GM18861 (cell line): Measurements from ENCODE around the gene ATP5ME.

Source experiments
- ATAC-seq: cut with Tn5 transposase; IDR thresholded peaks from one replicate; pipeline ENCODE4 v1.9.1; 2021; ENCODE audit not compliant: unreplicated experiment

Gene ATP5ME

DNA sequence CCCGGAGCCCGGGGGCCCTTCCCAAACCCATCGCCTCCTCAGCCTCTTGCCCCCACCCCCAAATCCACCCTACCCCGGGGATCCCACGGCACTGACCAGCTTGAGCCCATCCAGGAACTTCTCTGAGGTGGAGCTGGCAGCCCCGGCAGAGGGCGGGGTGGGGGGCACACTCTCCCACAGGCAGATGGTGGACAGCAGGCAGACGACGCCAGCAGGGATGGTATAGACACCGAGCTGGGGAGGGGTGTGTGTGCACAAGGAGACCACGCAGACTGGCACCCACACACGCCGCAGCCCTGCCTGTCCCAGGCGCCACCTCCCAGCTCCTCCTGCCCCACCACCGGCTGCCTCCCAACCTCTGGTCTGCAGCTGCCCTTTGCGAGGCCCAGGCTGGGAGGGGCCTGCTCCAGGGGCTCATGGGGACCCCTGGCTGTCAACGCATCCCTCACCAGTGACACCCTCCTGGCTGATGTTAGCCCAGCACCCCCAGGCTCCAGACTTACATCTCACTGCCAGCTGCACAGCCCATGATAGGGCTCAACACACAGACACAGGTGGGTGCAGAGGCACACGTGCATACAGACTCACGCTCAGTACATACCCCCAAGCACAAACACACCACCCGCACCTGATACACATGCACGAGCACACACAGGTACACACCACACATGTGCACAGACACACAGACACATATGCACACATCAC lies 10.7 kb upstream of the ATP5ME start:
- ATAC-seq: no peak

DNA sequence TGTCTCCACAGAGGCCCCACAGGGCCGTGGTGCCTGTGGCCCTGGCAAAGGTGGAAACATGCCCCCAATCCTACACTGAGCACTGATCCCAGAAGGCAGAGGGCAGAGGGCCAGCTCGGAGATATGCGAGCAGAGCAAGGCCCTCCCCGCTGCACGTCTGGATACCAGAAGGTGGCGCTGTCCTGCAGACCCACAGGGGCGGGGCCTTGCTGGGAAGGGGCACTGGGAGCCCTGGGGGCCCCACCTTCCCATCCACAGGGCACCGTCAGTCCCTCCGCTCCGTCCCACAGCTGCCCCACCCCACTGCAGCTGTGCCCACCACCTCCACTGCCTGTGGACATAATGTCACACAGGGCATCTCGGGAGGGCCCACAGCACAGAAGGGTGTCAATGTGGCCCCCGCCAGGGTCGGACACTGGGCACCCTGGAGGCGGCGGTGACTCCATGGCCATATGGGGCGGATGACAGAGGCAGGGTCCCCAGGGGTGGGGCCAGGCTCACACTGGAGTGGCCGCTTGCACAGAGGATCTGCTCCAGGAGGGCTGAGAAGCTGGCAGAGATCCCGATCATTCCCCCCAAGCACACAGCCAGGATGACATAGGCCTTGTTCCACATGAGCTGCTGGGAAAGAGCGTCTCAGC lies 10.0 kb upstream of the ATP5ME start:
- ATAC-seq: no peak

- no peak for ATAC-seq
These were observed 9.3 kb upstream of the ATP5ME start for GRCh38 chr4:683247-683897.

GRCh38 chr4:682490-683172 lies 8.6 kb upstream of the ATP5ME start:
- ATAC-seq: no peak

GRCh38 chr4:681736-682451 lies 7.8 kb upstream of the ATP5ME start:
- no peak for ATAC-seq

- no peak for ATAC-seq
These were observed 7.0 kb upstream of the ATP5ME start for GRCh38 chr4:680928-681645.

GRCh38 chr4:680551-680927 lies 6.5 kb upstream of the ATP5ME start:
- ATAC-seq: no peak

DNA sequence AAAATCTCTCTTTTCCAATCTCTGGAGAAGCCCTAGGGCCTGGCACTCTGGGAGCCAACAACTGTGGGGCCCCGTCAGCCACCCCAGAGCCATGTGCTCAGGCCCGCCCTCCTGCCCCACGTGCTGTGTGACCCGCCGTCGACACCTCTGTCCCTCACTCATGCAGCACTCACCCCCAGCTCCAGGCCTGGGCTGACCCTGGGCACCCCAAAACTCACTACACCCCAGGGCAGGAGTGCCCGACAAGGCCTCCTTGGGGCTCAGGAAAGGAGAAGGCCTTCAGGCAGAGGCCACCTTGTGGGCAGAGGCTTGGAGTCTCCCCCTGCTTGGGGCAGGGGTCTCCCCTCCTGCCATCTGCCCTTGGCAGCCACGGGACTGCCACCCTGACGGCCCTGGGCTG lies 6.0 kb upstream of the ATP5ME start:
- ATAC-seq: no peak

DNA sequence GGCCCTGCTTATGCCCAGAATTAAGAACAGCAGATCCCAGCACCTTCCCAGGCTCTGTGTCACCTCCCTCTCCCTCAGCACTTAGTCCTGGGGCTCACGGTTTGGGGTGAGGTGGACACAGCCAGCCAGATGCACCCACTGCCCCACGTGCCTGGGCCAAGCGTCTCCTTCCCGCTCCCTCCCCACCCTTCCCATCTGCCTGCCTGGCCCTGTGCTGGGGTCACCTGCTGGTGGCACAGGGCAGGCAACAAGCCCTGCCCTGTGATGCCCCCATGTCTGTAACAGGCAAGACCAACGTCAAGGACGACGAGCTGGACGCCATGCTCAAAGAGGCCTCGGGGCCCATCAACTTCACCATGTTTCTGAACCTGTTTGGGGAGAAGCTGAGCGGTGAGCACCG lies 5.6 kb upstream of the ATP5ME start:
- no peak for ATAC-seq

DNA sequence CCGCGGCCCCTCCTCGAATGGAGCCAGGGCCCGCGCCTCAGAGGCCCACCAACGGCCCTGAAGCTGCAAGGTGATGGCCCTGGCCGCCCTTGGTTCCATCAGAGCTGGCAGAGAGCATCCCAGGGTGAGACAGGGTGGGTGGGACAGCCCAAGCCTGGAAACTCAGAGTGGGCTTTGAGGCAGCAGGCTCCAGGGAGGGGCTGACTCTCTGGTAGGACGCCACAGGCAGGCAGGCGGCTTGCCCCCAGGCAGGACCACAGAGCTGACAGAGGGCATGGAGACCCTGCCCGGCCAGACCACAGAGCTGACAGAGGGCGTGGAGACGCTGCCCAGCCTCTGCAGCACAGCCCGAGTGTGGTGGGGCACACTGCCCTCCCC lies 5.0 kb upstream of the ATP5ME start:
- no peak for ATAC-seq

GRCh38 chr4:678331-679103 lies 4.4 kb upstream of the ATP5ME start:
- ATAC-seq: no peak

- ATAC-seq: no peak
These were observed 3.6 kb upstream of the ATP5ME start for GRCh38 chr4:677431-678293.

GRCh38 chr4:676871-677235 lies 2.8 kb upstream of the ATP5ME start:
- no peak for ATAC-seq

DNA sequence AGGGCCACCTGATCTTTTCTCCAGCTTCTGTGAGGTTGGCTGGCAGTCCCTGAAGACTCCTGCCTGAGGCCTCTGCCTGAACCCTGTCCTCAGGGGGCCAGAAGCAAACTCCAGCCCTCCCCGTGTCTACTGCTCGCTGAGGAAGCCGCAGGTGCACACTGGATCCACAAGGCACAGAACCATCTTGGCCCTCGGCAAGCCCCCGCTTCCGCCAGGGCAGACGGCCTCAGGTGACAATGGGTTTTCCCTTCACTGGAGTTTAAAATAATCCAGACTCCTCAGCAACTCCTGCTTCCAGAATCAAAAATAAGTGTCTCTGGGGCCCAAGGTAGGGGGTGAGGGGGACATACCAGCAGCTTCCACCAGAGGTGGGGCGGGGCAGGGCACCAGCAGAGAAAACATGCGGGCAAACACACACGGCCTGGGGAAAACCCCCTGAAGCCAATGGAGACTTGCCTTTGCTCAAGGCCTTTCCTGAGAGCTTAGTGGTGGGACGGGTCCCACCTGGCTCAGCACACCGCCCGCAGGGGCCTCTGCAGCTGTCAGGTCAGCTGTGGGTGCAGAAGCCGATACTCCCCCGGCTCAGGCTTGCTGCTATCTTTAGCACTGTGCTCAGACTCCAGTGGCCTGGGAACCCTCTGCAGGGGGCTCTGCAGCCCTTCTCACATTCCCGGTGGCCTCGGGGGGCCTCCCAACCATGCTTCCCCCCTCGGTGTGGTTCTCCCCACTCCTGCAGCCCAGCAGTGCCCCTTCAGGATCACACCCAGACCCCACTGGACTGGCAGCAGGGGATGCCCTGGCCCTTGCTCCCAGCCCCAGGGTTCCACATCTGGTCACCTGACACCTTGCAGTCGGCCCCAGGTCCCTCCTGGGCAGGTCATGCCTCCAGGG lies 2.1 kb upstream of the ATP5ME start:
- ATAC-seq: no peak

DNA sequence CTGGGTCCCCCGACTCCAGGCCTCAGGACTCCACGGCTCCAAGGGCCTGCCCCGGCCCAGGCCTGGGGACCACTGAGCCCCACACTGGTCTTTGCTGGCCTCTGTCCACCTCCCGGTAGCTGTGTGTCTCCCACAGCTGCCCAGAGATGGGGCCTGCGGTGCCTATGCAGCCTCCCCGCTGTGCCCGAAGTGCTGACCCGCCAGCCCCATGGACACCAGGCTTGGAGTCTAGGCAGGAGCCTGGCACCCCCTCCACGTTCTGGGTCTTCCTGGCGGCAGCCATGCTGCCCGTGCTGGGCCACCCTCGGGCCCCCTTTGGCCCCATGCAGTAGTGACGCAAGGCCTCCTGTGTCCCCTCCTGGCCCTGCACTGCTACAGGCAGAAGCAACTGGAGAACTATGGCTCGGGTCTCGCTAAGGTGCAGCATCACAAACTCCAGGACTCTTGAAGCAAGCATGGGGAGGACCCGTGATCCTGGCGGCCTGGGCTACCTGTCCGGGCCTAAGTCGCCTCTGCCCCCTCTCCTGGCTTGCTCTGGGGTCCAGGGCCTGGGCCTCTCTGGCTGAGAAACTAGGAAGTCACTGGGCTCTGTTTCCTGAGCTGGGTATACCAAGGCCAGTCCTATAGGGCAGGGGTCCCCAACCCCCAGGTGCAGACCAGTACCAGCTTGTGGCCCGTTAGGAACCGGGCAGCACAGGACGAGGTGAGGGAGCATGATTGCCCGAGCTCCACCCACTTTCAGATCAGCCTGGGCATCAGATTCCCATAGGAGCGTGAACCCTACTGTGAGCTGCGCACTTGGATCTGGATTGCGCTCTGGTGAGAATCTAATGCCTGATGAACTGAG lies 1.2 kb upstream of the ATP5ME start:
- ATAC-seq: no peak

DNA sequence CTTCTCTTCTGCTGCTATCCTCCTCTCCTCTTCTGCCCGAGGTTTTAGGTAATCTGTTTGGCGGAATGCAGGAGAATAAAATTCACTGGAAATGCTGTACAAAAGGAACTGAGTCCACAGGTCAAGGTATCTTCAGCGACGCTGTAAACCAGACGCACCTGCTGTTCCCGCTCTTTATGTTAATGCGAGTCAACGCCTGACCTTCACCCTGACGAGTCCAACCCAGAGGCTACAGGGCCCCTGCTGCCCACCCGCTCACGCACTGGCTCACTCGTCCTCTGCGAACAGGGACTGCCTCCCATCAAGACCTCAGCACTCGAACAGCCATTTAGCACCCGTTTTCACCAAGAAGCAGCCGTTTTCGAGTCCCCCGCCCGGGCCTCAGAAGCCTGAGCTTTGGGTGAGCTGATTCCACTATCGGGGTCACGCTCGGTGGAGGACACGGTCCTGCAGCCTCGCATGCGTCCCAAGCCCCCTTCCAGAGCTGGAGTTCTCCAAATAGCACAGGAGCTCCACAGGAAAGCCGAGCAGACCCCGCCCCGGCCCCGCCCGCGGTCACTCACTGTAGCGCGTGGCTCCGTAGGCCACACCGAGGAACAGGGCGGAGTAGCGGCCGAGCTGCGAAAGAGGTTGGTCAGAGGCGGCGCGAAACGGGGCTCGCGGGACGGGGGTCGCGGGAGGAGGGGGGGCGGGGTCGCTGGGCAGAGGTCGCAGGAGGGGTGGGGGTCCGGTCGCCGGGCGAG lies 556 bp downstream of the ATP5ME start:
- no peak for ATAC-seq
